Keratinocyte (primary cell): ENCODE measurements around the gene LZTS2. TPM values are rescaled to one million over a fixed set of nuclear protein-coding genes. Genes with fewer than 3 reads are reported as not detected.

Experiments used
- DNase-seq: peaks from one replicate; pipeline ENCODE4 v3.0.0-alpha.2; 2011; ENCODE audit warnings: low read depth, missing footprints, low spot score
- FAIRE-seq: peaks from 2 replicates; lab custom pipeline; 2011; peaks lifted over from hg19 to GRCh38; lab: Jason Lieb, UNC
- H2AFZ ChIP-seq: 2 replicates; pipeline ENCODE4 v1.6.0; 2012; ENCODE audit warnings: low read length, control low read depth, inconsistent platforms; ENCODE audit not compliant: control insufficient read depth
- H3K27ac ChIP-seq: 2 replicates; pipeline ENCODE4 v1.5.1; 2011; ENCODE audit warnings: low read length; ENCODE audit not compliant: control insufficient read depth, insufficient read depth
- H3K27me3 ChIP-seq: 3 replicates; pipeline ENCODE4 v1.6.0; 2011; ENCODE audit warnings: low read length; ENCODE audit not compliant: control insufficient read depth, insufficient read depth; ENCODE audit errors: extremely low read depth
- H3K36me3 ChIP-seq, 2 experiments: 2 replicates in 1 of 2; 3 replicates in 1 of 2; pipeline ENCODE4 v1.5.1; 2011; ENCODE audit warnings: low read length in 2 of 2, mild to moderate bottlenecking in 1 of 2; ENCODE audit not compliant: control insufficient read depth in 2 of 2, insufficient read depth in 2 of 2; ENCODE audit errors: extremely low read depth in 1 of 2
- H3K4me1 ChIP-seq: 3 replicates; pipeline ENCODE4 v1.5.1; 2011; ENCODE audit warnings: low read length; ENCODE audit not compliant: control insufficient read depth, insufficient read depth; ENCODE audit errors: extremely low read depth
- H3K4me2 ChIP-seq: 3 replicates; pipeline ENCODE4 v1.6.0; 2011; ENCODE audit warnings: low read depth, low read length; ENCODE audit not compliant: control insufficient read depth, insufficient read depth; ENCODE audit errors: extremely low read depth
- H3K4me3 ChIP-seq, 3 experiments: fragments of 200-600 bp in 1 of 3; sonication (generic) in 1 of 3; 2 replicates in 2 of 3; 3 replicates in 1 of 3; pipeline ENCODE4 v1.5.1; 2011 to 2016; ENCODE audit warnings: low read length in 3 of 3, mild to moderate bottlenecking in 3 of 3, control low read depth in 2 of 3, inconsistent platforms in 1 of 3, low read depth in 1 of 3, mixed read lengths in 1 of 3, mixed run types in 1 of 3, moderate library complexity in 1 of 3; ENCODE audit not compliant: control insufficient read depth in 2 of 3, insufficient read depth in 2 of 3; ENCODE audit errors: extremely low read depth in 1 of 3
- H3K79me2 ChIP-seq: 2 replicates; pipeline ENCODE4 v1.6.0; 2012; ENCODE audit warnings: low read length; ENCODE audit not compliant: control insufficient read depth, insufficient read depth
- H3K9ac ChIP-seq: 3 replicates; pipeline ENCODE4 v1.6.0; 2011; ENCODE audit warnings: low read length; ENCODE audit not compliant: control insufficient read depth, insufficient read depth; ENCODE audit errors: extremely low read depth
- H3K9me1 ChIP-seq: 3 replicates; pipeline ENCODE4 v1.6.0; 2011; ENCODE audit warnings: low read length; ENCODE audit not compliant: control insufficient read depth, insufficient read depth; ENCODE audit errors: extremely low read depth
- H3K9me3 ChIP-seq: 2 replicates; pipeline ENCODE4 v1.5.1; 2012; ENCODE audit warnings: low read depth, low read length; ENCODE audit not compliant: control insufficient read depth
- H4K20me1 ChIP-seq: 3 replicates; pipeline ENCODE4 v1.6.0; 2011; ENCODE audit warnings: low read length; ENCODE audit not compliant: control insufficient read depth, insufficient read depth; ENCODE audit errors: extremely low read depth
- CTCF ChIP-seq, 3 experiments: IDR thresholded peaks in 1 of 3; conservative IDR thresholded peaks in 1 of 3; optimal IDR thresholded peaks in 1 of 3; 2 replicates in 2 of 3; 3 replicates in 1 of 3; pipeline versions ENCODE3 to v1.5.1; 2011; ENCODE audit warnings: low read length in 3 of 3, mild to moderate bottlenecking in 3 of 3, moderate library complexity in 2 of 3, control low read depth in 1 of 3, inconsistent platforms in 1 of 3; ENCODE audit not compliant: insufficient read depth in 2 of 3; ENCODE audit errors: extremely low read depth in 1 of 3
- EZH2 ChIP-seq: IDR thresholded peaks from one replicate; pipeline ENCODE4 v1.6.1; 2012; ENCODE audit warnings: inconsistent platforms, mild to moderate bottlenecking, low read length, moderate library complexity
- dilution Hi-C: fragments of 300-500 bp; cut with MboI; formaldehyde crosslinking; loops from one replicate; pipeline ENCODE4 v1.7.0; 2020; ENCODE audit warnings: low sequenced_read_pairs; ENCODE audit not compliant: extremely low pct_ligation_motif_present
- polyA plus RNA-seq, 5 experiments: library from polyadenylated mRNA; depleted of rRNA in 3 of 5; stranded (reverse) in 3 of 5; stranded (forward) in 1 of 5; unstranded in 1 of 5; fragments of >200 nt; gene quantifications; 1 replicate in 1 of 5; 2 replicates in 3 of 5; 3 replicates in 1 of 5; pipeline versions ENCODE4 v1.2.1 to v1.2.3, GENCODE V29; 2011 to 2012; ENCODE audit warnings: missing spikeins in 2 of 5, low read depth in 1 of 5, low replicate concordance in 1 of 5

Gene LZTS2
- polyA plus RNA-seq, 1 donor (not counting 4 experiments of a cell fraction or from before 2014, with no cell fraction given), result 18.6 TPM

- Histone ChIP-seq H3K27me3 (no peaks in the 10 kb centered on the region), H3K36me3 (peaks cover 26 to 41% of the 10 kb centered on the region in 2 experiments), H3K9ac (peak overlapping the region; percentile 85), H3K4me3 (peak overlapping the region; percentile 85 to 98 (median 87)), H3K79me2 (peaks cover 56% of the 10 kb centered on the region), H2AFZ (peak overlapping the region; percentile 99), H4K20me1 (no peaks in the 10 kb centered on the region), H3K9me1 (peaks cover 4% of the 10 kb centered on the region), H3K9me3 (no peaks in the 10 kb centered on the region), H3K4me1 (peaks cover 17% of the 10 kb centered on the region), H3K4me2 (peak overlapping the region; percentile 97), H3K27ac (peak overlapping the region; percentile 63)
- no peak for DNase-seq
- dilution Hi-C loops, result no loop called here
- no peak for FAIRE-seq
- TF ChIP-seq CTCF (optimal IDR thresholded peaks at IDR 0.05 in 1 of 3, IDR thresholded peaks at IDR 0.05 in 1 of 3, conservative IDR thresholded peaks at IDR 0.05 in 1 of 3; ENCODE audit: extremely low read depth in 1 of 3, insufficient read depth in 2 of 3, low read length in 3 of 3), result no peak
- TF ChIP-seq EZH2, result no peak
Observed at GRCh38 chr10:100986623-100986951, 13.0 kb upstream of the LZTS2 start.

GRCh38 chr10:100986952-100987684 is 12.5 kb upstream of the LZTS2 start, which contains the start of the genes MRPL43 and TWNK:
TSS of gene MRPL43 (minus strand) at chr10:100987497. CDS start at chr10:100987443, 54 bp downstream.
TSS of gene TWNK (plus strand) at chr10:100987543. CDS start at chr10:100988211, 668 bp downstream.
- Histone ChIP-seq H3K79me2 (peaks cover 56% of the 10 kb centered on the region), H3K36me3 (peaks cover 24 to 41% of the 10 kb centered on the region in 2 experiments), H2AFZ (peak within 1 kb of the TSS; percentile 99), H3K4me2 (peak within 1 kb of the TSS; percentile 97), H3K9ac (peak within 1 kb of the TSS; percentile 85), H3K9me1 (peaks cover 4% of the 10 kb centered on the region), H3K27ac (peak within 1 kb of the TSS; percentile 63), H3K27me3 (no peaks in the 10 kb centered on the region), H3K4me1 (peaks cover 17% of the 10 kb centered on the region), H3K9me3 (no peaks in the 10 kb centered on the region), H3K4me3 (peak within 1 kb of the TSS; percentile 85 to 98 (median 87)), H4K20me1 (no peaks in the 10 kb centered on the region)
- peak; percentile 25 for DNase-seq
- peak; percentile 71 for FAIRE-seq
- dilution Hi-C loops, result no loop called here
- TF ChIP-seq EZH2 (no peak), CTCF (optimal IDR thresholded peaks at IDR 0.05 in 1 of 3, IDR thresholded peaks at IDR 0.05 in 1 of 3, conservative IDR thresholded peaks at IDR 0.05 in 1 of 3; ENCODE audit: extremely low read depth in 1 of 3, insufficient read depth in 2 of 3, low read length in 3 of 3) (no peak)
